ENCODE data around the gene ITPKB.
A peak's percentile ranks its signal among the peaks of the same experiment; 100 is the strongest.

The ITPKB gene

GRCh38 chr1:226637147-226637935 lies 101.7 kb downstream of the ITPKB start:
- no peak for DNase-seq (ENCODE audit: low read depth, low spot score)
- TF ChIP-seq, protein P1, sequence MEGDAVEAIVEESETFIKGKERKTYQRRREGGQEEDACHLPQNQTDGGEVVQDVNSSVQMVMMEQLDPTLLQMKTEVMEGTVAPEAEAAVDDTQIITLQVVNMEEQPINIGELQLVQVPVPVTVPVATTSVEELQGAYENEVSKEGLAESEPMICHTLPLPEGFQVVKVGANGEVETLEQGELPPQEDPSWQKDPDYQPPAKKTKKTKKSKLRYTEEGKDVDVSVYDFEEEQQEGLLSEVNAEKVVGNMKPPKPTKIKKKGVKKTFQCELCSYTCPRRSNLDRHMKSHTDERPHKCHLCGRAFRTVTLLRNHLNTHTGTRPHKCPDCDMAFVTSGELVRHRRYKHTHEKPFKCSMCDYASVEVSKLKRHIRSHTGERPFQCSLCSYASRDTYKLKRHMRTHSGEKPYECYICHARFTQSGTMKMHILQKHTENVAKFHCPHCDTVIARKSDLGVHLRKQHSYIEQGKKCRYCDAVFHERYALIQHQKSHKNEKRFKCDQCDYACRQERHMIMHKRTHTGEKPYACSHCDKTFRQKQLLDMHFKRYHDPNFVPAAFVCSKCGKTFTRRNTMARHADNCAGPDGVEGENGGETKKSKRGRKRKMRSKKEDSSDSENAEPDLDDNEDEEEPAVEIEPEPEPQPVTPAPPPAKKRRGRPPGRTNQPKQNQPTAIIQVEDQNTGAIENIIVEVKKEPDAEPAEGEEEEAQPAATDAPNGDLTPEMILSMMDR (IDR thresholded peaks at IDR 0.05; ENCODE audit: insufficient read depth, low read length, missing control alignments): peak; percentile 48
- CTCF ChIA-PET: interaction anchor here (1.0 to 21.4 kb wide), 11 partner anchors 10 to 187 kb away, joined by 3 to 424 read pairs (median 4); no protein-coding TSS in a partner anchor

GRCh38 chr1:226636847-226637096 lies 102.3 kb downstream of the ITPKB start:
- CTCF ChIA-PET: interaction anchor here (1.0 to 21.4 kb wide), 9 partner anchors 9 to 188 kb away, joined by 3 to 424 read pairs (median 4); no protein-coding TSS in a partner anchor
- TF ChIP-seq, protein P1 (IDR thresholded peaks at IDR 0.05; ENCODE audit: insufficient read depth, low read length, missing control alignments): no peak
- POLR2A ChIA-PET: no interaction called here
- no peak overlapping the region for H3K4me3 ChIP-seq (ENCODE audit: low read depth, low read length)
- DNase-seq (ENCODE audit: low read depth, low spot score): no peak

More at GRCh38 chr1:226637147-226637935, 101.7 kb downstream of the ITPKB start:
- POLR2A ChIA-PET: no interaction called here
- no peak overlapping the region for H3K4me3 ChIP-seq (ENCODE audit: low read depth, low read length)

- TF ChIP-seq, protein P1 (IDR thresholded peaks at IDR 0.05; ENCODE audit: insufficient read depth, low read length, missing control alignments): no peak
- no peak overlapping the region for H3K4me3 ChIP-seq (ENCODE audit: low read depth, low read length)
- CTCF ChIA-PET: interaction anchor here (0.9 to 21.4 kb wide), 20 partner anchors 9 to 376 kb away, joined by 3 to 424 read pairs (median 4); partner anchors contain the start of gene ITPKB
- POLR2A ChIA-PET: interaction anchor here (1.1 kb wide), 1 partner anchor 19 kb away, joined by 3 read pairs; no protein-coding TSS in a partner anchor
- DNase-seq (ENCODE audit: low read depth, low spot score): no peak
These were observed 103.6 kb downstream of the ITPKB start for GRCh38 chr1:226635456-226635941.

GRCh38 chr1:226634611-226635246 lies 104.4 kb downstream of the ITPKB start:
- TF ChIP-seq, protein P1 (IDR thresholded peaks at IDR 0.05; ENCODE audit: insufficient read depth, low read length, missing control alignments): no peak
- no peak for DNase-seq (ENCODE audit: low read depth, low spot score)
- ChIA-PET POLR2A (no interaction called here), CTCF (interaction anchor here (0.6 to 21.4 kb wide), 27 partner anchors 7 to 377 kb away, joined by 3 to 424 read pairs (median 4); partner anchors contain the start of gene ITPKB)
- no peak overlapping the region for H3K4me3 ChIP-seq (ENCODE audit: low read depth, low read length)

- ChIA-PET CTCF (interaction anchor here (0.7 to 21.4 kb wide), 31 partner anchors 8 to 813 kb away, joined by 3 to 424 read pairs (median 5); no protein-coding TSS in a partner anchor), POLR2A (no interaction called here)
- DNase-seq (ENCODE audit: low read depth, low spot score): no peak
- TF ChIP-seq, protein P1 (IDR thresholded peaks at IDR 0.05; ENCODE audit: insufficient read depth, low read length, missing control alignments): peak; percentile 93
- no peak overlapping the region for H3K4me3 ChIP-seq (ENCODE audit: low read depth, low read length)
These were observed 104.9 kb downstream of the ITPKB start for GRCh38 chr1:226634166-226634588.

All from AG04449 (cell line).